BE2C (cell line): Measurements from ENCODE around the gene RAB4B.

Experiments used
- DNase-seq: peaks from one replicate; pipeline ENCODE4 v3.0.0-alpha.2; 2020
- H3K27me3 ChIP-seq: fragments of 250-450 bp; sonication (Bioruptor Pico); 2 replicates; pipeline ENCODE4 v1.5.1; 2020; ENCODE audit warnings: mild to moderate bottlenecking
- H3K36me3 ChIP-seq: fragments of 250-450 bp; sonication (Bioruptor Pico); 2 replicates; pipeline ENCODE4 v1.5.1; 2020; ENCODE audit warnings: mild to moderate bottlenecking
- H3K4me1 ChIP-seq: fragments of 250-450 bp; sonication (Bioruptor Pico); 2 replicates; pipeline ENCODE4 v1.5.1; 2020
- H3K4me3 ChIP-seq: 2 replicates; pipeline ENCODE4 v1.5.1; 2011; ENCODE audit warnings: low read depth, low read length
- H3K9me3 ChIP-seq: fragments of 250-450 bp; sonication (Bioruptor Pico); 2 replicates; pipeline ENCODE4 v1.5.1; 2020
- CTCF ChIP-seq: IDR thresholded peaks from 2 replicates; pipeline ENCODE4 v1.5.1; 2012; ENCODE audit warnings: mild to moderate bottlenecking, low read depth, low read length

RAB4B gene

GRCh38 chr19:40797963-40798682, 20.1 kb downstream of the RAB4B start:
- H3K36me3 ChIP-seq = peaks cover 13% of the 10 kb centered on the region
- DNase-seq = peak; percentile 73
- peak overlapping the region; percentile 71 for H3K4me3 ChIP-seq
- H3K9me3 ChIP-seq = no peaks in the 10 kb centered on the region
- TF ChIP-seq CTCF = peak; percentile 53
- peaks cover 6% of the 10 kb centered on the region; the same call in 1 of the 2 replicates for H3K4me1 ChIP-seq
- no peaks in the 10 kb centered on the region for H3K27me3 ChIP-seq

GRCh38 chr19:40798683-40799557, 20.9 kb downstream of the RAB4B start, which contains the start of gene EGLN2:
TSS of gene EGLN2 (plus strand) at chr19:40799191. CDS start at chr19:40800573, 1,382 bp downstream.
- no peaks in the 10 kb centered on the region for H3K9me3 ChIP-seq
- H3K4me3 ChIP-seq = peak within 1 kb of the TSS; percentile 89
- H3K27me3 ChIP-seq = no peaks in the 10 kb centered on the region
- H3K4me1 ChIP-seq = peaks cover 14% of the 10 kb centered on the region; the same call in 1 of the 2 replicates
- peaks cover 18% of the 10 kb centered on the region for H3K36me3 ChIP-seq
- DNase-seq = peak; percentile 100
- no peak for TF ChIP-seq CTCF

GRCh38 chr19:40799558-40800338, 21.7 kb downstream of the RAB4B start:
- no peaks in the 10 kb centered on the region for H3K27me3 ChIP-seq
- peaks cover 18% of the 10 kb centered on the region for H3K36me3 ChIP-seq
- H3K9me3 ChIP-seq = no peaks in the 10 kb centered on the region
- peak overlapping the region; percentile 89 for H3K4me3 ChIP-seq
- H3K4me1 ChIP-seq = peaks cover 20% of the 10 kb centered on the region
- TF ChIP-seq CTCF = no peak
- DNase-seq = peak; percentile 44

- Histone ChIP-seq H3K4me1 (peaks cover 22% of the 10 kb centered on the region), H3K4me3 (peak overlapping the region; percentile 89), H3K9me3 (no peaks in the 10 kb centered on the region), H3K36me3 (peaks cover 18% of the 10 kb centered on the region), H3K27me3 (no peaks in the 10 kb centered on the region)
- no peak for TF ChIP-seq CTCF
- DNase-seq = no peak
Observed at GRCh38 chr19:40800339-40800996, 22.4 kb downstream of the RAB4B start.

GRCh38 chr19:40800997-40801377, 22.9 kb downstream of the RAB4B start:
- no peaks in the 10 kb centered on the region for H3K27me3 ChIP-seq
- no peak overlapping the region; the same call in 1 of the 2 replicates for H3K4me3 ChIP-seq
- no peaks in the 10 kb centered on the region for H3K9me3 ChIP-seq
- no peak for DNase-seq
- H3K4me1 ChIP-seq = peaks cover 22% of the 10 kb centered on the region
- TF ChIP-seq CTCF = no peak
- peaks cover 18% of the 10 kb centered on the region for H3K36me3 ChIP-seq
